ENCODE data around the gene TARS3.

GRCh38 chr15:101692801-101693598 lies 31.3 kb downstream of the TARS3 start:
- TF ChIP-seq CTCF (IDR thresholded peaks at IDR 0.05) (no peak), POLR2AphosphoS5 (IDR thresholded peaks at IDR 0.05; ENCODE audit: insufficient read depth in 1 of 2, low read depth in 1 of 2) (no peak), POLR2A (IDR thresholded peaks at IDR 0.05) (no peak)

Measured in vagina (tissue), 2 donors.